H4 (cell line): Measurements from ENCODE around the gene KRT9. TPM values are rescaled to one million over a fixed set of nuclear protein-coding genes. Genes with fewer than 3 reads are reported as not detected.
"Not testable (repeated sequence)": the region's sequence is repeated elsewhere in the genome, so short reads cannot be mapped to it uniquely, and the experiment has no call there.

Source experiments
- DNase-seq: peaks from one replicate; pipeline ENCODE4 v3.0.0-alpha.2; 2015; ENCODE audit warnings: low spot score
- total RNA-seq: library from RNA; depleted of rRNA; stranded (reverse); fragments of >200 nt; shearing (Covaris generic); gene quantifications from 2 replicates; pipeline ENCODE4 v1.2.3, GENCODE V29; 2014; rRNA removed

Gene KRT9, protein sequence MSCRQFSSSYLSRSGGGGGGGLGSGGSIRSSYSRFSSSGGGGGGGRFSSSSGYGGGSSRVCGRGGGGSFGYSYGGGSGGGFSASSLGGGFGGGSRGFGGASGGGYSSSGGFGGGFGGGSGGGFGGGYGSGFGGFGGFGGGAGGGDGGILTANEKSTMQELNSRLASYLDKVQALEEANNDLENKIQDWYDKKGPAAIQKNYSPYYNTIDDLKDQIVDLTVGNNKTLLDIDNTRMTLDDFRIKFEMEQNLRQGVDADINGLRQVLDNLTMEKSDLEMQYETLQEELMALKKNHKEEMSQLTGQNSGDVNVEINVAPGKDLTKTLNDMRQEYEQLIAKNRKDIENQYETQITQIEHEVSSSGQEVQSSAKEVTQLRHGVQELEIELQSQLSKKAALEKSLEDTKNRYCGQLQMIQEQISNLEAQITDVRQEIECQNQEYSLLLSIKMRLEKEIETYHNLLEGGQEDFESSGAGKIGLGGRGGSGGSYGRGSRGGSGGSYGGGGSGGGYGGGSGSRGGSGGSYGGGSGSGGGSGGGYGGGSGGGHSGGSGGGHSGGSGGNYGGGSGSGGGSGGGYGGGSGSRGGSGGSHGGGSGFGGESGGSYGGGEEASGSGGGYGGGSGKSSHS
- not detected in 2 replicates for total RNA-seq

DNA sequence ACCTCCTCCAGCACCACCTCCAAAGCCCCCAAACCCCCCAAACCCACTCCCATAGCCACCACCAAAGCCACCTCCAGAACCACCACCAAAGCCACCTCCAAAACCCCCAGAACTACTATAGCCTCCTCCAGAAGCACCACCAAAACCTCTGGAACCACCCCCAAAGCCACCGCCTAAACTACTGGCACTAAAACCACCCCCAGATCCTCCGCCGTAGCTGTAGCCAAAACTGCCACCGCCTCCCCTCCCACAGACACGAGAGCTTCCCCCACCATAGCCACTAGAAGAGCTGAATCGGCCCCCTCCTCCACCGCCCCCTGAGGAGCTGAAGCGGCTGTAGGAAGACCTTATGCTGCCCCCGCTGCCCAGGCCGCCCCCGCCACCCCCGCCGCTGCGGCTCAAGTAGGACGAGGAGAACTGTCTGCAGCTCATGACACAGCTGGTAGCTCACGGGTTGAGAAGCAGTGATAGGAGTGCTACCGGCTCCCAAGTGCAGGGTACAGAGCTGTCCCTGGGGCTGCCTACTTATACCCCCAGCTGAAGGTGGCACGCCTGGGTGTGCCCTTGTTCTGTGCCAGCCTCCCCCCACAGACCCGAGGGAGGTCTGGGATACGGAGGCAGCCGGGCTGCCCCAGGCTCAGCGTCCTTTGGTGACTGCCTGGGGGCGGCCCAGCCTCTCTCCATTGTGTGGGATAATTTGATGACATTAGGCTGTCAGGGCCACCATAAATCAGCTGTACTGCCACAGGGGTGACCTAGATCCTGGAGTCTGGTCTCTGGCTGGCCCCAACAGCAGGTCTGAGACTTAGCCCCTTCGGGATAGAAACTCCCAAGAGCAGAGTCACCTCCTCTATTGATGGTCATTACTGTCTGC lies at the start of gene KRT9:
Gene KRT9 (minus strand): TSS at position 499 of the 874 bp plus-strand sequence. CDS start 67 bp downstream, at position 432.
- no peak for DNase-seq

DNA sequence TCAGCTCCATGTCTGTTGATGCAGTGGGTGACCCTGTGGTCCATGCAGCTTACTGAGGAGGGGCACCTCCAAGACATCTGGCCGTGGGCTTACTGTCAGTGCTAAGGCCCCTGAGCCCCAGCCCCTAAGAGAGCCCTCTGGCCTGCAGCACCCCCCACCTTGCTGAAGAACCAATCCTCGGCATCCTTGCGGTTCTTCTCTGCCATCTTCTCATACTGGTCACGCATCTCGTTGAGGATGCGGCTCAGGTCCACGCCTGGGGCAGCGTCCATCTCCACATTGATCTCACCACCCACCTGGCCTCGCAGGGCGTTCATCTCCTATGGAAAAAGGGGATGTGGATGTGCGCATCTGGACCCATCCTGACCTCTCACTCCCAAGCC lies 49.6 kb upstream of the KRT9 start:
- DNase-seq: not testable (repeated sequence)

DNA sequence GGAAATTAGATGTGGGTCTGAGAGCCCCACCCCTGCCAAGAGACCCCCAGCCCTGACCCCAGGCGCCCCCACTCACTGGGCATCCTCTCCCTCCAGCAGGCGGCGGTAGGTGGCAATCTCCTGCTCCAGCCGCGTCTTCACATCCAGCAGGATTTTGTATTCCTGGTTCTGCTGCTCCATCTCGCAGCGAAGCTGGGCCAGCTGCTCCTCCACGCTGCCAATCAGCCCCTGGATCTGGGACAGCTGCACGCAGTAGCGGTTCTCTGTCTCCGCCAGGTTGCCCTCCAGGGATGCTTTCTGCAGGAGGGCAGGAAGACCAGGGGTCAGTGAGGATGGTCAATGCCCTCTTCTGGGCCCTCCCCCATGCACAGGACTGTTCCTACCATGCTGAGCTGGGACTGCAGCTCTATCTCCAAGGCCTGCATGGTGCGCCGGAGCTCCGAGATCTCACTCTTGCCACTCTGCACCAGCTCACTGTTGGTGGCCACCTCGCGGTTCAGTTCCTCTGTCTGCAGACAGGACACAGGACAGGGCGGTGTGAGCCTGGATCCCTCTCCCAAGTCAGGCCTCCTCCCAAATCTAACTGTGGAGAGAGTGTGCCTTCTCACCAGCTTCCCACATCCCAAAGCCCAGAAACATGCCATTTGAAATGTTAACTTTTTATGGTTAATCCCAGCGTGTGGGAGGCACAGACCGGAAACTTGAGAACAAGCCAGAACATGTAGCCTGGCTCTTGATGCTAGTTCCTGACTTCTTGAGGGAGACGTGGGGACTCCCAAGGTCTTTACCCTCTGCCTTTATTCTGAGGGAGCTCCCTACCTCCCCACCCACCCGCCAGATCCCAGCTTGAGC lies 49.0 kb upstream of the KRT9 start:
- no peak for DNase-seq

DNA sequence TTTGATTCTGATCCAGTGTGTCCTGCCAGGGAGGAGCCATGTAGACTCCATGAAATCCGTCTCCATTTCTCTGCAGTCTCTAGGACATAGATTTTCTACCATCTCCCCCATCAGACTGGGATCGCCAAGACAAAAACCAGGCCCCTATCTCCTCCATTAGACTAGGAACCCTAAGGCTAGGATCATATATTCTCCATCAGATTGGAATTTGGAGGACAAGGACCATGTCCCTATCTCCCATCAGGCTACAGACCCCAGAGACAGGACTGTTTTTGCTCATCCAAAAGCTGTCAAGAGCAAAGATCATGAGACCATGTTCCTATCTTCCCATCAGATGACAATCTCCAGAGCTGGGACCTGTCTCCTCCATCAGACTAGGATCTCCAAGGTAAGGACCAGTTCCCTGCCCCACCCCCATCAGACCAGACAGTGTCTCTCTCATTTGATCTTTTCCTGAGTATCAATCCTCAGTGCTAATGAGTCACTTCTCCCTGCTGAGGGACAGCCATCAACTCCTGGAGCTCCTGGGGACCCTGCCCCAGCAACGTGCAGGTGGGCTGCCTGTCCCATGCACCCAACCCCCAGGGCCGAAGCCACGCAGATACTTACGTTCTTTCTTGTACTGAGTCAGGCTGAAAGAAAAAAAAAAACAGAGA lies 48.2 kb upstream of the KRT9 start:
- not testable (repeated sequence) for DNase-seq

DNA sequence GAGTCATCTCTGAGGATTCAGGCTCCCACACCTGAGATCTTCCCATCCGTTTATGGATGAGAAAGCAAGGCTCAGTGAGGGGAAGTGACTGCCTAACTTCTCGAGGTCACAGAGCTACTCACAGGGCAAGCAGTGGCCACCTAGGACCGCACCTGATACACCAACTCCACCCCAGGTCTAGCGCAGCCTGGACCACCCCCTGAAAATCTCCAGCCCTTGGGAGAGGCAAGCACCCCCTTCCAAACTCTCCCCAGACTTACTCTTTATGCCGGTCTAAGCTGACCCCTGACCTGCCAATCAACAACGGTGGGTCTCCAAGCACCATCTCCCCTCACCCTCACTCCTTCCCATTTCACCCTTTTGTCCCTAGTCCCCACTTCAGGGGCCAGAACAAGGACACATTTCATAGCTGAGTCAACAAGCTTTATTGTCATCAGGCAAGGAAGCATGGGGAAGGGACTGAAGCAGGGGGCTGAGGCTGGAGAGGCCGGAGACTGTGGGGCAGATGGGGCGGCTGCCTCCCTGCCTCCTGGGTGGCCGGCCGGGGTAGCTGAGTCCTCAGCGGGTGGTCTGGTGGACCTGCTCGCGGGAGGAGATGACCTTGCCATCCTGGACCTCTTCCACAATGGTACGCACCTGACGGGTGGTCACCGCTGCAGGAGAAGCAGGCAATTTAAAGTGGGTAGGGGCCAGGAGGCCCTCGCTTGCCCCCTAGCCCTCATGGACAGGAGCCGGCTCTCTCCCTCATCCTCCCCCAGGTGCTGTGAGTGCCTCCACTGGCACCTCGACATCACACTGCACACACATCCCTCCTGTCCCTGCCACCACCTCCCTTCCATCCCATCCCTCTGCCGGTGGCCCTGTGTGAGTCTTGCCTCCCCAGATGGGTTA lies 47.4 kb upstream of the KRT9 start:
- no peak for DNase-seq

DNA sequence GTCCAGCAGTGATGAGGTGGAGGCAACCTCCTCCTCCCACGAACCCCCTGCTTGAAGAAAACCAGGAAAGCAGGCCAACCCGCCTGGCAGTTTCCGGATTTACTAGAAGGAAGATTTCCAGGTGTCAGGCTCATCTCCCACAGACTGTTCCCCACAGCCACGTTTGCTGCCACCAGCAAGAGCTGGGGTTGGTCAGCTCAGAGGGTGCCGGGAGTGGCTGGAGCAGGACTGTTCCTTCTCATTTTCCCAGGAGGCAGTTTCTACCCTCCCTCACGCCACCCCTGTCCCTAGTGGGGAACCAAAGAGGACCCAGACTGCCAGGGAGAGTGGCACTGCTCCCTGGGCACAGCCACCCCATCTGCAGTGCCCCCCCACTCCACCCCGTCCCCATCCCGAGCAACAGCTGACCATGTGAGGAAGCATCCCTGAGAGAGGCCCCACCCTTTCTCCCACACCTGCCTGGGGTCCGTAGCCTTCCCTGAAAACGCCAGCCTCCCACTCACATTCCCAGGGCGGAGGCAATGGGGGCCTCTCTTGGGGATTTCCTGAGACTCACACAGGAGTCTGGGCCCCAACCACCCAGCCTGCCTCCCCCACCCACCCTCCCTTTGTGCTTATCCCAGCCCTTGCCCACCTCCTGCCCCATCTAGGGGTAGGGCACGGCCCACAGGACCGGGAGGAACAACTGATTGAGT lies 46.6 kb upstream of the KRT9 start:
- DNase-seq: no peak

DNA sequence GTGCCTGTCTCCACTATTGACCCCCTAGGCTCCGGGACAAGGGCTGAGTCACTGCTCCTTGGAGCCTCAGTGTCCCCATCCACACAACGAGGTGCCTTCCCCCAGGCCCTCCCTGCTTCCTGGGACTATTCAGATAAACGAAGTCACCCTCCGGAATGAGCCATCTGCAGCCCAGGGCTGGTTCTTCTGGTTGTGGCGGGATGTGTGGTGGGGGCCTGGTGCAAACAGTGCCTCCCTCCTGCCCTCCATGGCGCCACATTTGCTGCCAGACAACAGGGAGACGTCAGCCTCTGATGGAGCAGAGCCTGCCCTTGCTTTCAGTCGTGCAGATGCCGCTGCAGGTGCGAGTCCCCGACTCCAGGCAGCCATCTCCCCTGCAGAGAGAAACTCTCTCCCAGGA lies 45.8 kb upstream of the KRT9 start:
- DNase-seq: no peak

DNA sequence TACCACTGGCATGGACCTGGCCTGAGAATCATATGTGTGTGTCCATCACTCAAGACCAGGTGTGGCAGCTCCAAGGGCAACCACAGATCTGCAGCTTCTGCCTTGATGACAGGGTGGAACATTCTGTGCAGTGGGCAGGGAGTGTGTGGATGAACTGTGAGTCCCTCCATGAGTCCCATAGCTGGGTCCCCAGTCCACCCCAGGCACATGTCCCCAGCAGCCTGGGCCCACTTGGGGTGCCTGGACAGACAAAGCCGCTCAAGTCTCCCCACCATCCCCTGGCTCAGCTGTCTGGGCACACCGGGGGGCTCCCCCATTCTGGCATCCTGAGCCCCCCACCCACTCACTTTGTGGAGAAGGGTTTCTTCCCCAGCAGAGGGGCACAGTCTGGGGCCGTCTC lies 45.3 kb upstream of the KRT9 start:
- no peak for DNase-seq

DNA sequence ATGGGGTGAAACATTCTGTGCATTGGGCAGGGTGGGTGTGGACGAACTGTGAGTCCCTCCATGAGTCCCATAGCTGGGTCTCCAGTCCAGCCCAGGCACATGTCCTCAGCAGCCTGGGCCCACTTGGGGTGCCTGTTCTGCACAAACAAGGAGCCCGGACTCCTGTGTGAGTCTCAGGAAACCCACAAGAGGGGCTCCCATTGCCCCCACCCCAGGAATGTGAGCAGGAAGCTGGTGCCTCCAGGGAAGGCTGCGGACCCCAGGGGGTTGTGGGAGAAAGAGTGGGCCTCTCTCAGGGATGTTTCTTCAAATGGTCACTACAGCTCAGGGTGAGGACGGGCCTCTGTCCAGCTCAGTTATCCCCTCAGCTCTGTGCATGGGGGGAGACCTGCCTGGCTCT lies 44.6 kb upstream of the KRT9 start:
- DNase-seq: not testable (repeated sequence)

DNA sequence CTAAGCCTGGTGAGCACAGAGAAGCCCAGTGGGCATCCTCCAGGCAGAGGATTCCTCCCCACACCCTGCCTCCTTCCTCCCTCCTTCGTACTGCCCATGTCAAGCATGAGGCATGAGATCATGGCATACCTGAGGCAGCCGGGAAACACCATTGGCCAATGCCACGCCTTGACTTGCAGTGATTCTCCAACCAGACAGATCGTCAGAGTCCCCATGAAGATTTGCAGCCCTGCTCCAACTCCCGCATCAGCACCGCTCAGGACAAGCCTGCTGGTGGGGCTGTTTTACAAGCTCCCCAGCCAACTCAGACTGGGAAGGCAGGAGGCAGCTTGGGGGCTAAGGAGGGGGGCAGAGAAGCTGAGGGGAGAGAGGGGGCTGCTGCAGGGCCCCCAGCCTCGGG lies 43.6 kb upstream of the KRT9 start:
- DNase-seq: peak; percentile 25

DNA sequence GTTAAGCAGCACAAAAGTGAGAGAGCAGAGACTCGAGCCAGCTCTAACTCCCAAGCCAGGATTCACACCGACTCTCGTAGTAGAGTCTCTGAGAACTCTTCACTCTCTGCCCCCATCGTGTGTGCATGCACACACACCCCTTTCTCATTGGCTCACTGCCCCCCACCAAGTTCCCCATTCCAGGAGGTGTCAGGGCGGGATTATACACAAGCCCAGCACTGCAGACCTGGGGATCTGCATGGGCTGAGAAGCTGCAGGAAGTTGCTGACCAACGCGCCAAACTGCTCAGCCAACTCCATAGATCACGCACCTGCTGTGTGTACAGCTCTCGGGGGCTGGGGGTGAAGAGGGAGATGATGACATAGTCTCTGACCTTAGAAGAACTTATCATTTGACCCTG lies 42.9 kb upstream of the KRT9 start:
- DNase-seq: not testable (repeated sequence)

DNA sequence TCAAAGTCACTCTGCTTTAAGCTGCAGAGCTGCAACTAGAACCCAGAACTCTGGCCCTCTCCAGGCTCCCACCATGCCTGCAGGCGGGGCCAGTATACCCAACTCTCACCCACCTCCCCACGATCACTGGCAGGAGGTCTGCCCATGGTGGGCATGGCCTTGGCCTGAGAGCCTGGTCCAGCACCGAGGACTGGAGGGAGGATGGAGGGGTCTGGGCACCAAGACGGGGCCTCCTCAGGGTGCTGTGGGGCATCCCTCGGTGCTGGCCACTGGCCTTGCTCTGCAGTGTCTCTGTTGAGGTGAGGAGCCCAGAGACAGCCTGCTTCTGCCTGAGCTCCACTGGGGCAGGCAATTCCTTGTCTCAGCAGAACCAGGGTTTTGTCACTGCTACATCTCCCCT lies 42.2 kb upstream of the KRT9 start:
- DNase-seq: no peak

DNA sequence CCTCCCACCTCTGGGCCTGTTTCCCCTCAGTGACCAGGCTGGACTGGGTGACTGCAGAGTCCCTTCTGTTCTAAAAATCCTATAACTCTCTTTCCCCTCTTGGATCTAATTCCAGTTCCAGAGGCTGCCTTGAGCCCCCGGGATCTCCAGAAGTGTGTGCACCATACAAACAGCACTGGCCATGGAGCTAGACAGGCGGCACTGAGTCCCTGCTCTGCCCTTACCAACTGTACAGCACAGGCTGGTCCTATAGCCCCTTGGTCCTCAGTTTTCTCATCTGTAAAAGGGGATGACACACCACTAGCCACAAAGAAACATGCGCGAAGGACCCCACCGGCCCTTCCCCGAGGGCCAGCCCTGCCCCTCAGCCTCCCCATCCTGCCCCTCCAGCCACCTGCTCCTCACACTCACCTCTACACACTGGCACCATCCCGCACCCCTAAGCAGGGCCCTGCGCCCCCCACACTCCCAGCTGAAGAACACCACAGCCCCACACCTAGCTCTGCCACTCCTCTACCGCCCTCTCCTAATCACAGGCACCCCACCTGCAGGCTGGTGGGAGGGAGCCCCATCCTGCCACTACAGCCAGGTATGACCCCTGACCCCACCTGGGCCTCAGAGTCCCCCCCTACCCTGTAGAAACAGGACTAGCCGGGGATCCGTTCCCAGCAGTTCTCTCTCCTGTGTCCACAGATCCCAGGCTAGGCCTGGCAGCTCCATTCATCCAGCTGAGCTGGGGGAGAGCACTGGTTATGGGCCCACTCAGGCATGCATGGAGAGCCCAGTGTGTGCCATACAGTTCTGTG lies 41.6 kb upstream of the KRT9 start:
- DNase-seq: no peak

DNA sequence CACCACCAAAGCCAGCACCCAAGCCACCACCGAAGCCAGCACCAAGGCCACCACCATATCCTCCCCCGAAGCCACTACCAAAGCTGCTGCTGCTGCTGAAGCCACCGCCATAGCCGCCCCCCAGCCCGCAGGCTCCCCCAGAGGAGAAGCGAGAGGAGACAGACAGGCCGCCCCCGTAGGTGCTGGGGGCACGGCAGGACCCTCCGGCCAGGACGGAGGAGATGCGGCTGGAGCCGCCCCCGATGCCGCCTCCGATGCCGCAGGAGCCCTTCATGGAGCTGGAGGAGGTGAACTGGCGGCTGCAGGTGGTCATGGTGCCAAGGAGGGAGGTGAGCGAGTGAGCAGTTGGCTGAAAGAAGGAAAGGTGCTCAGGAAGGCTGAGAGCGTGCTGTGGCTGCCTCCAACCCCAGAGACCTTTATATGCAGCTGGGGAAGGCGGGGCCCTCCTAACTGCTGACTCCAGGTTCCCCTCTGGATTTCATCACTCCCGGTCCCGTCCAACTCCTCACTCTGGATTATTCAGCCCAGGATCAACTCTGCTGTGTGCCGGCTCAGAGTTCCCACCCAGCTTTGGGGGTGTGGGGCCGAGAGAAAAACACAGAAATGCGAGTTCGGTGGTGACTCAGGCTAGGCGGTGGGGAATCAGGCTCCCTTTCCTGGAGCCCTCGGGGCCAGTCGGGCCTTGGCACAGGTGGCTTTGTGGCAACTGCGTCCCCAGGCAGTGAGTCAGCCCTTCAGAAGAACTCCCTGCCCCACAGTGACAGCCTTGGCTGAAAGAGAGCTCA lies 40.7 kb upstream of the KRT9 start, which contains the start of gene KRT16:
Gene KRT16 (minus strand): TSS at position 392 of the 785 bp plus-strand sequence. CDS start 79 bp downstream, at position 313.
- DNase-seq: peak; percentile 80

DNA sequence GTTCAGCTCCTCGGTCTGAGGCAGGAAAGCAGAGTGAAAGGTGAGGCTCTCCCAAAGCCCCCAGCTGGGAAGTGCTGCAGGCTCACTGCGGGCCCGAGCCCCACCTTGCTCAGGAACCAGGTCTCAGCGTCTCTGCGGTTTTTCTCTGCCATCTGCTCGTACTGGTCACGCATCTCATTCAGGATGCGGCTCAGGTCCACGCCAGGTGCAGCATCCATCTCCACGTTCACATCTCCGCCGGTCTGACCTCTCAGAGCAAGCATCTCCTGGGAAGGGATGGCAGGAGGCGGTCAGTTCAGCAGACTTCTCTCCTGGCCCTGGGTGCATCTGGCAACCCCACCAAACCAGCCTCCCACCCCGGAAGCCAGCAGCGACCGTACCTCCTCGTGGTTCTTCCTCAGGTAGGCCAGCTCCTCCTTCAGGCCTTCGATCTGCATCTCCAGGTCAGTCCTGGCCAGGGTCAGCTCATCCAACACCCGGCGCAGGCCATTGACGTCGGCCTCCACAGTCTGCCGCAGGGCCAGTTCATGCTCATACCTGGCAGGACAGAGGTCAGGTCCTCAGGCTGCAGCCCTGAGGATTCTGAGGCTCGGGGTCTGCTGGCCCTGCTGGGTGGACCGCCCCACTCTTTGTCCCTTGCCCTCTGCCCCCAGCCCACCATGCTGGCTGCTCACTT lies 39.2 kb upstream of the KRT9 start:
- DNase-seq: no peak

DNA sequence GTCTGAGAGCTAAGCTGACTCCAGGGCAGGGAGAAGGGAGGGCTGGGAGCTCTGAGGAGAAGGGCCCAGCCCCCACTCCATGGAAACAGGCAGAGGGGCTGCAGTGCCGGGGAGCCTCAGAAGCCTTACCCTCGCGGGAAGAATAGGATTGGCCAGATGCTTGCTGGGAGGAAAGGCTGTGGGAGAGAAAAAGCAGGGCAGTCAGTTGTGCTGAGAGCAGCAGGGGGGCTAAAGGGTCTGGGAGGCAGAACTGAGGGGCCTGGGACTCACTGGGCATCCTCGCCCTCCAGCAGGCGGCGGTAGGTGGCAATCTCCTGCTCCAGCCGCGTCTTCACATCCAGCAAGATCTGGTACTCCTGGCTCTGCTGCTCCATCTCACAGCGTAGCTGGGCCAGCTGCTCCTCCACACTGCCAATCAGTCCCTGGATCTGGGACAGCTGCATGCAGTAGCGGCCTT lies 38.2 kb upstream of the KRT9 start:
- DNase-seq: not testable (repeated sequence)

DNA sequence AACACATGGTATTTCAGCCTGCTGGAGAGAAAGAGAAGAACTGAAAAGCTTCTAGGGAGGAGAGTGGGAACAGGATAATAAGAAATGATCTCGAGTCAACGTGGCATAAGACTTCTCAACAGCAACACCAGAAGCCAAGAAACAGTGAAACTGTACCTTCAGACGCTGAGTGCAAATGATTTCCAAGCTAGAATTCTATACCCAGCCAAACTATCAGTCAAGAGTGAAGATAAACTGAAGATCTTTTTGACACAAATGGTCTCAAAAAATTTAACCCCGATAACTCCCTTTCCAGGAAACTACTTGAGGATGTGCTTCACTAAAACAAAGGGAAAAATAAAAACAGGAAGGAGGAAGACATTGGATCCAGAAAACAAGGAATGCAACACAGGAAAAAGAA lies 35.1 kb upstream of the KRT9 start:
- not testable (repeated sequence) for DNase-seq
